ENCODE measurements around the gene FUS. TPM values are rescaled to one million over a fixed set of nuclear protein-coding genes. Genes with fewer than 3 reads are reported as not detected.

Gene FUS
- total and polyA plus RNA-seq, 8 donors: 69.4 to 379 (median 109) TPM

DNA sequence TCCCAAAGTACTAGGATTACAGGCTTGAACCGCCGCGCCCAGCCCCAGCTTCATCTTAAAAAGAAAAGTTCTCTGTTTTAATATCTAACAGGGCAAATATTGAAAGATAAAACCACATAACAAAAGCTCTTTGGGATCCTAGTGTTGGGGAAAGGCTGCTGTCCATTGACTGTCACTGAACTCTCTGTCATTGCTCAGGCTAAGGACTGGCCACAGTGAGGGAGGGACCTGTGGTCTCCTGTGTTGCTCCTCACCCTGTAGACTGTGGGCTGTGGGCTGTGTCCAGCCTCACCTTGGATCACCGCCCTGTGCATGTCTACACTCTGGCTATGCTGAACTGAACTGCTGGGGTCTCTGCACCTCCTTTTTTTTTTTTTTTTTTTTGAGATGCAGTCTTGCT lies 48.3 kb downstream of the FUS start:
- H3K27me3 ChIP-seq: no peaks in the 10 kb centered on the region
- intact Hi-C loops (cut with DNase I): no loop called here
- no peak overlapping the region for H3K27ac ChIP-seq
- TF ChIP-seq CTCF (IDR thresholded peaks at IDR 0.05): no peak
- H3K4me3 ChIP-seq: no peak overlapping the region
- H3K9me3 ChIP-seq: no peaks in the 10 kb centered on the region
- no peaks in the 10 kb centered on the region for H3K4me1 ChIP-seq
- DNase-seq (no peak), FAIRE-seq (no peak), ATAC-seq (no peak)
- H3K36me3 ChIP-seq: no peaks in the 10 kb centered on the region
- WGBS, 2 donors: 91 to 97% methylated on average over 4 of the region's 4 CpGs

DNA sequence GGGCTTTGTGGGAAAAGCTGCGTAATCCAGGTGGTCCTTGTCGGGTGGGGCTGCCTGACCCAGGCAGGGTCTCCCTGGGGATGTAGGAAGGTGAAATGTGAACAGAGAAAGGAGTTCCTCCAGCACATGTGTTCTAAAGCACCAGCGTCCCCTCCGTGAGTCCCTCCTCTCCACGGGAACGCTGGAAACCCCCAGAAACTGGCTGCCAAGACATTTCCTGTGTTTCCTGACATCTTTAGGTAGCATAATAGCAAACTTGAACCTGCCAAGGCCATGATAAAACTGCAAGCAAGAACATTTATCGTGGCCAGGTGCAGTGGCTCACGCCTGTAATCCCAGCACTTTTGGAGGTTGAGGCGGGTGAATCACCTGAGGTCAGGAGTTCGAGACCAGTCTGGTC lies 49.6 kb downstream of the FUS start:
- no peak overlapping the region for H3K27ac ChIP-seq
- no peaks in the 10 kb centered on the region for H3K36me3 ChIP-seq
- peak in 1 of 4 donors; percentile 20 for ATAC-seq
- no peaks in the 10 kb centered on the region for H3K4me1 ChIP-seq
- no peaks in the 10 kb centered on the region for H3K27me3 ChIP-seq
- 34 to 38% methylated on average over 10 of the region's 10 CpGs for WGBS, 2 donors
- FAIRE-seq: no peak
- no peak for DNase-seq
- intact Hi-C loops (cut with DNase I): no loop called here
- H3K9me3 ChIP-seq: no peaks in the 10 kb centered on the region
- no peak overlapping the region for H3K4me3 ChIP-seq
- TF ChIP-seq CTCF (IDR thresholded peaks at IDR 0.05): no peak

GRCh38 chr16:31238041-31238440 lies 58.1 kb downstream of the FUS start:
- TF ChIP-seq CTCF (IDR thresholded peaks at IDR 0.05): no peak
- ATAC-seq (no peak), FAIRE-seq (no peak)

More at GRCh38 chr16:31238041-31238440, 58.1 kb downstream of the FUS start:
- Histone ChIP-seq H3K27ac (no peak overlapping the region), H3K9me3 (no peaks in the 10 kb centered on the region), H3K36me3 (no peaks in the 10 kb centered on the region), H3K27me3 (no peaks in the 10 kb centered on the region), H3K4me3 (no peak overlapping the region), H3K4me1 (no peaks in the 10 kb centered on the region)
- intact Hi-C loops (cut with DNase I): no loop called here
- DNase-seq: no peak
- WGBS, 2 donors: 70 to 74% methylated on average over 4 of the region's 4 CpGs

Other genes starting within 250 kb of the FUS start
- 10 to 100 TPM in 4 of 6 donors, 1 to 10 TPM in 2; 8.6 to 12.5 (median 11.4) TPM for gene ORAI3, start 231.1 kb upstream of the FUS start, total RNA-seq
- gene ORAI3, start 231.1 kb upstream of the FUS start, polyA plus RNA-seq: 10 to 100 TPM in 1 of 2 donors, 1 to 10 TPM in 1; 9.5 to 10.3 TPM
- gene SETD1A, start 222.4 kb upstream of the FUS start, total RNA-seq: 10 to 100 TPM in 1 of 6 donors, 1 to 10 TPM in 5; 6.5 to 10.6 (median 8.3) TPM
- gene SETD1A, start 222.4 kb upstream of the FUS start, polyA plus RNA-seq: 10 to 100 TPM; 12.8 to 17.9 TPM
- 10 to 100 TPM; 14.2 to 32.1 (median 17.3) TPM for gene HSD3B7, start 194.9 kb upstream of the FUS start, total RNA-seq
- gene HSD3B7, start 194.9 kb upstream of the FUS start, polyA plus RNA-seq: 10 to 100 TPM; 16.6 to 28.4 TPM
- gene STX1B, start 169.5 kb upstream of the FUS start, total RNA-seq: 1 to 10 TPM in 1 of 6 donors, under 1 TPM in 5; 0.16 to 1.4 (median 0.56) TPM
- 1 to 10 TPM in 1 of 2 donors, under 1 TPM in 1; 0.82 to 2.4 TPM for gene STX1B, start 169.5 kb upstream of the FUS start, polyA plus RNA-seq
- 10 to 100 TPM; 22.2 to 48.9 (median 26.9) TPM for gene STX4, start 146.6 kb upstream of the FUS start, total RNA-seq
- 10 to 100 TPM; 91.8 to 94.4 TPM for gene STX4, start 146.6 kb upstream of the FUS start, polyA plus RNA-seq
- 1 to 10 TPM; 1.5 to 5.5 (median 3.3) TPM for gene ZNF668, start 105.9 kb upstream of the FUS start, total RNA-seq
- 1 to 10 TPM; 4.5 to 6.4 TPM for gene ZNF668, start 105.9 kb upstream of the FUS start, polyA plus RNA-seq
- gene ZNF646, start 105.7 kb upstream of the FUS start, total RNA-seq: 10 to 100 TPM in 1 of 6 donors, 1 to 10 TPM in 5; 5.6 to 12.6 (median 7.0) TPM
- 10 to 100 TPM in 1 of 2 donors, 1 to 10 TPM in 1; 3.9 to 10.7 TPM for gene ZNF646, start 105.7 kb upstream of the FUS start, polyA plus RNA-seq
- gene PRSS53, start 91.2 kb upstream of the FUS start, total RNA-seq: 1 to 10 TPM in 5 of 6 donors, under 1 TPM in 1; 0.52 to 2.1 (median 1.3) TPM
- 1 to 10 TPM; 5.3 to 8.2 TPM for gene PRSS53, start 91.2 kb upstream of the FUS start, polyA plus RNA-seq
- gene VKORC1, start 85.3 kb upstream of the FUS start, total RNA-seq: 10 to 100 TPM; 37.7 to 54.3 (median 49.7) TPM
- gene VKORC1, start 85.3 kb upstream of the FUS start, polyA plus RNA-seq: 10 to 100 TPM; 50.2 to 90.9 TPM
- gene BCKDK, start 71.8 kb upstream of the FUS start, total RNA-seq: 10 to 100 TPM; 25.7 to 64.2 (median 37.0) TPM
- gene BCKDK, start 71.8 kb upstream of the FUS start, polyA plus RNA-seq: 10 to 100 TPM; 27.4 to 30.7 TPM
- 10 to 100 TPM; 31.5 to 40.7 (median 37.6) TPM for gene KAT8, start 62.5 kb upstream of the FUS start, total RNA-seq
- 10 to 100 TPM; 56.0 to 71.7 TPM for gene KAT8, start 62.5 kb upstream of the FUS start, polyA plus RNA-seq
- 10 to 100 TPM; 32.5 to 89.3 (median 53.8) TPM for gene PRSS8, start 44.4 kb upstream of the FUS start, total RNA-seq
- gene PRSS8, start 44.4 kb upstream of the FUS start, polyA plus RNA-seq: 10 to 100 TPM; 69.8 to 70.6 TPM
- 1 to 10 TPM in 2 of 6 donors, under 1 TPM in 4; 0.14 to 3.1 (median 0.79) TPM for gene PRSS36, start 30.1 kb upstream of the FUS start, total RNA-seq
- 1 to 10 TPM; 1.9 to 2.7 TPM for gene PRSS36, start 30.1 kb upstream of the FUS start, polyA plus RNA-seq
- 10 to 100 TPM in 2 of 6 donors, 1 to 10 TPM in 4; 3.3 to 27.3 (median 6.7) TPM for gene PYCARD, start 22.6 kb downstream of the FUS start, total RNA-seq
- gene PYCARD, start 22.6 kb downstream of the FUS start, polyA plus RNA-seq: 10 to 100 TPM; 13.9 to 14.1 TPM
- under 1 TPM in 1 of 6 donors, not detected in 5; 0.12 TPM for gene TRIM72, start 34.0 kb downstream of the FUS start, total RNA-seq
- under 1 TPM; under 0.01 to 0.02 TPM for gene TRIM72, start 34.0 kb downstream of the FUS start, polyA plus RNA-seq
- gene PYDC1, start 37.0 kb downstream of the FUS start, total RNA-seq: not detected
- not detected for gene PYDC1, start 37.0 kb downstream of the FUS start, polyA plus RNA-seq
- gene ITGAM, start 79.8 kb downstream of the FUS start, total RNA-seq: 10 to 100 TPM in 1 of 6 donors, 1 to 10 TPM in 3, under 1 TPM in 2; 0.32 to 15.9 (median 2.3) TPM
- 1 to 10 TPM; 1.8 to 3.5 TPM for gene ITGAM, start 79.8 kb downstream of the FUS start, polyA plus RNA-seq
- 10 to 100 TPM in 2 of 6 donors, 1 to 10 TPM in 2, under 1 TPM in 2; 0.56 to 21.5 (median 1.8) TPM for gene ITGAX, start 175.0 kb downstream of the FUS start, total RNA-seq
- gene ITGAX, start 175.0 kb downstream of the FUS start, polyA plus RNA-seq: 1 to 10 TPM; 1.2 to 3.0 TPM
- under 1 TPM in 2 of 6 donors, not detected in 4; 0.06 to 0.31 TPM for gene ITGAD, start 213.2 kb downstream of the FUS start, total RNA-seq
- gene ITGAD, start 213.2 kb downstream of the FUS start, polyA plus RNA-seq: not detected
- gene COX6A2, start 248.2 kb downstream of the FUS start, total RNA-seq: under 1 TPM in 4 of 6 donors, not detected in 2; 0.39 to 0.61 (median 0.52) TPM
- 1 to 10 TPM; 2.0 to 5.5 TPM for gene COX6A2, start 248.2 kb downstream of the FUS start, polyA plus RNA-seq